MCF 10A (cell line): ENCODE results near the gene WIF1. TPM values are rescaled to one million over a fixed set of nuclear protein-coding genes. Genes with fewer than 3 reads are reported as not detected.
A peak's percentile ranks its signal among the peaks of the same experiment; 100 is the strongest.

ENCODE experiments used
- BruUV-seq: library from RNA; stranded (reverse); fragments of 400-500 nt; replicated peaks from 2 replicates; lab custom pipeline; 2021; lab: Mats Ljungman, UMichigan
- CTCF ChIA-PET: fragments of 300-600 bp; sonication (Branson Sonifier 250); formaldehyde crosslinking; extraction: SDS; loops from one replicate; lab custom pipeline; 2021; ENCODE audit warnings: antibody characterized with exemption, inconsistent platforms; lab: Yijun Ruan, JAX
- POLR2A ChIA-PET: fragments of 300-600, 350-650 bp; sonication (Branson Sonifier 250); formaldehyde crosslinking; extraction: SDS; loops from one replicate; lab custom pipeline; 2020; ENCODE audit warnings: antibody characterized with exemption, inconsistent platforms; lab: Yijun Ruan, JAX
- DNase-seq: peaks from one replicate; pipeline ENCODE4 v3.0.0-alpha.2; 2018; ENCODE audit not compliant: unreplicated experiment
- H3K27ac Mint-ChIP-seq: one replicate; pipeline ENCODE4 v1.8.0; 2022; ENCODE audit warnings: mild to moderate bottlenecking, low read depth, mixed read lengths; ENCODE audit not compliant: unreplicated experiment
- H3K27me3 Mint-ChIP-seq: one replicate; pipeline ENCODE4 v1.8.0; 2022; ENCODE audit warnings: mixed read lengths; ENCODE audit not compliant: insufficient read depth, unreplicated experiment
- H3K36me3 Mint-ChIP-seq: one replicate; pipeline ENCODE4 v1.8.0; 2022; ENCODE audit warnings: mild to moderate bottlenecking, moderate library complexity, mixed read lengths; ENCODE audit not compliant: insufficient read depth, unreplicated experiment
- H3K4me1 Mint-ChIP-seq: one replicate; pipeline ENCODE4 v1.8.0; 2022; ENCODE audit warnings: mixed read lengths; ENCODE audit not compliant: insufficient read depth, unreplicated experiment
- H3K4me3 Mint-ChIP-seq: one replicate; pipeline ENCODE4 v1.8.0; 2022; ENCODE audit warnings: mild to moderate bottlenecking, moderate library complexity, mixed read lengths; ENCODE audit not compliant: unreplicated experiment
- H3K9me3 Mint-ChIP-seq: one replicate; pipeline ENCODE4 v1.8.0; 2022; ENCODE audit warnings: mixed read lengths; ENCODE audit not compliant: unreplicated experiment
- intact Hi-C: fragments of 100-400 bp; cut with micrococcal nuclease; formaldehyde crosslinking; loops from 2 replicates; pipeline ENCODE4 v1.14.1; 2022
- total RNA-seq: library from RNA; stranded (reverse); gene quantifications from 2 replicates; pipeline ENCODE4 v1.2.3, GENCODE V29; 2022
- TF ChIP-seq, protein P1 (sequence below): fragments of 200-600 bp; IDR thresholded peaks from one replicate; pipeline ENCODE4 v1.8.0; 2022; ENCODE audit warnings: antibody characterized with exemption, mild to moderate bottlenecking; ENCODE audit not compliant: unreplicated experiment

Gene WIF1
- total RNA-seq, 1 experiment from 2014 or later = not detected

DNA sequence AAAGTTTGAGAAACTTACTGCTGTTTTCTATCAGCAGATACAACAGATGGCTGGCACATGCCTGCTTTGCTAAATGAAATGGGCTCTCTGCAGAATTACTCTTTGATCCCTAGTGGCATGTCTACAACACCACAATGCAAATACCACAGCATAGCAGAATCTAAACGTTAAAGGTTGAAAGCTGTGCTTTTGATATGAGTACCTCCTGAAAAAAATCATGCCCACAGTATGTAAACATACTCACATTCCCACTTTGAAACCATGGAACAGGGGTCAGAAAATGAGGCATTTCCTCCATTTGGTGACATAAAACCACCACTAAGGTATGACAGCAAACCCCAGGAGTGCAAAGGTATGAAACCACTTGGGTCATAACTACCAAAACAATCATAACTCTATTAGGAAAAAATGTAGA lies 7.5 kb downstream of the WIF1 start:
- H3K36me3 Mint-ChIP-seq = no peaks in the 10 kb centered on the region
- DNase-seq = no peak
- H3K4me1 Mint-ChIP-seq = no peaks in the 10 kb centered on the region
- intact Hi-C loops = no loop called here
- BruUV-seq = no TSS peak
- TF ChIP-seq, protein P1, sequence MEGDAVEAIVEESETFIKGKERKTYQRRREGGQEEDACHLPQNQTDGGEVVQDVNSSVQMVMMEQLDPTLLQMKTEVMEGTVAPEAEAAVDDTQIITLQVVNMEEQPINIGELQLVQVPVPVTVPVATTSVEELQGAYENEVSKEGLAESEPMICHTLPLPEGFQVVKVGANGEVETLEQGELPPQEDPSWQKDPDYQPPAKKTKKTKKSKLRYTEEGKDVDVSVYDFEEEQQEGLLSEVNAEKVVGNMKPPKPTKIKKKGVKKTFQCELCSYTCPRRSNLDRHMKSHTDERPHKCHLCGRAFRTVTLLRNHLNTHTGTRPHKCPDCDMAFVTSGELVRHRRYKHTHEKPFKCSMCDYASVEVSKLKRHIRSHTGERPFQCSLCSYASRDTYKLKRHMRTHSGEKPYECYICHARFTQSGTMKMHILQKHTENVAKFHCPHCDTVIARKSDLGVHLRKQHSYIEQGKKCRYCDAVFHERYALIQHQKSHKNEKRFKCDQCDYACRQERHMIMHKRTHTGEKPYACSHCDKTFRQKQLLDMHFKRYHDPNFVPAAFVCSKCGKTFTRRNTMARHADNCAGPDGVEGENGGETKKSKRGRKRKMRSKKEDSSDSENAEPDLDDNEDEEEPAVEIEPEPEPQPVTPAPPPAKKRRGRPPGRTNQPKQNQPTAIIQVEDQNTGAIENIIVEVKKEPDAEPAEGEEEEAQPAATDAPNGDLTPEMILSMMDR = no peak
- peaks cover 68% of the 10 kb centered on the region for H3K27me3 Mint-ChIP-seq
- H3K27ac Mint-ChIP-seq = no peak overlapping the region
- POLR2A ChIA-PET = no interaction called here
- CTCF ChIA-PET = no interaction called here
- H3K9me3 Mint-ChIP-seq = no peaks in the 10 kb centered on the region
- H3K4me3 Mint-ChIP-seq = no peak overlapping the region

DNA sequence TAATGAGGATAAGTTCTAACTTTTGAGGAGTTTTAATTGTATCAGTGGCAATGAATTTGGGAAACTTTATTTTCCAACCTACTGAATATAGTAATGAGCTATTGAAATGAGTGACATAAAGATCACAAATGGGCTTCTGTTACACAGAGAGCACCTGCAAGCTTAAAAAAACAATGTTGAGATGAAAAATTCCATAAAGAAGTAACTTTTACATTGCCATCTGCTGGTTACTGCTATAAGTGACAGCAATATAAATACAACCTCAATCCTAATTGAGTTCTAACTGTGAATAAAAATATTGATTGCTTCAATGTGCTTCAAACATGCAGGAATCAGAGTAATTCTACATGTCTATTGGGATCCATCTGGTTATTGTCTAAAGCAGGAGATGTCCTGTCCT lies 14.2 kb downstream of the WIF1 start:
- TF ChIP-seq, protein P1 = no peak
- intact Hi-C loops = loop anchor here (1.0 kb wide), 3 partner anchors 216 to 311 kb away; no protein-coding TSS in a partner anchor
- H3K4me1 Mint-ChIP-seq = no peaks in the 10 kb centered on the region

GRCh38 chr12:65100140-65100539 lies 21.0 kb downstream of the WIF1 start:
- H3K27ac Mint-ChIP-seq = no peak overlapping the region
- no peaks in the 10 kb centered on the region for H3K36me3 Mint-ChIP-seq
- BruUV-seq = no TSS peak
- intact Hi-C loops = loop anchor here (1.0 kb wide), 1 partner anchor 209 kb away; no protein-coding TSS in a partner anchor
- H3K4me3 Mint-ChIP-seq = no peak overlapping the region
- TF ChIP-seq, protein P1 = peak; percentile 15
- CTCF ChIA-PET = interaction anchor here (0.5 to 0.7 kb wide), 2 partner anchors 298 to 889 kb away, joined by 3 read pairs; no protein-coding TSS in a partner anchor
- H3K9me3 Mint-ChIP-seq = no peaks in the 10 kb centered on the region
- H3K27me3 Mint-ChIP-seq = peaks cover 63% of the 10 kb centered on the region
- POLR2A ChIA-PET = no interaction called here
- H3K4me1 Mint-ChIP-seq = no peaks in the 10 kb centered on the region
- DNase-seq = peak; percentile 22

More for the DNA sequence above, 14.2 kb downstream of the WIF1 start:
- peak; percentile 9 for DNase-seq
- H3K4me3 Mint-ChIP-seq = no peak overlapping the region
- no TSS peak for BruUV-seq
- H3K27ac Mint-ChIP-seq = no peak overlapping the region
- CTCF ChIA-PET = interaction anchor here (0.5 to 8.5 kb wide), 44 partner anchors 9 to 1283 kb away, joined by 3 to 131 read pairs (median 4); partner anchors contain the start of gene WIF1
- no peaks in the 10 kb centered on the region for H3K36me3 Mint-ChIP-seq
- POLR2A ChIA-PET = interaction anchor here (0.6 to 0.7 kb wide), 2 partner anchors 213 to 302 kb away, joined by 3 read pairs; no protein-coding TSS in a partner anchor
- H3K27me3 Mint-ChIP-seq = peaks cover 20% of the 10 kb centered on the region
- H3K9me3 Mint-ChIP-seq = no peaks in the 10 kb centered on the region

- H3K36me3 Mint-ChIP-seq = no peaks in the 10 kb centered on the region
- H3K27me3 Mint-ChIP-seq = peaks cover 72% of the 10 kb centered on the region
- BruUV-seq = no TSS peak
- no peaks in the 10 kb centered on the region for H3K4me1 Mint-ChIP-seq
- intact Hi-C loops = no loop called here
- CTCF ChIA-PET = interaction anchor here (1.0 to 1.5 kb wide), 2 partner anchors 8 to 235 kb away, joined by 3 to 10 read pairs; no protein-coding TSS in a partner anchor
- TF ChIP-seq, protein P1 = no peak
- POLR2A ChIA-PET = no interaction called here
- H3K4me3 Mint-ChIP-seq = no peak overlapping the region
- no peak for DNase-seq
- H3K9me3 Mint-ChIP-seq = no peaks in the 10 kb centered on the region
- no peak overlapping the region for H3K27ac Mint-ChIP-seq
Measured at GRCh38 chr12:65099182-65099581, 21.9 kb downstream of the WIF1 start.
